ENCODE results near the gene EYS. TPM values are rescaled to one million over a fixed set of nuclear protein-coding genes. Genes with fewer than 3 reads are reported as not detected.

EYS gene
- total RNA-seq, 1 donor from 2014 or later: 0.06 TPM

GRCh38 chr6:65098349-65098748 is 608.7 kb downstream of the EYS start:
- no peak for DNase-seq (ENCODE audit: low read depth)
- no peak for TF ChIP-seq CTCF (conservative IDR thresholded peaks at IDR 0.05; ENCODE audit: low read depth, low read length)
- no peak overlapping the region for H3K4me3 ChIP-seq (ENCODE audit: low read depth, low read length)

GRCh38 chr6:65091561-65091960 is 615.5 kb downstream of the EYS start:
- no peak overlapping the region for H3K4me3 ChIP-seq (ENCODE audit: low read depth, low read length)
- no peak for DNase-seq (ENCODE audit: low read depth)
- TF ChIP-seq CTCF (conservative IDR thresholded peaks at IDR 0.05; ENCODE audit: low read depth, low read length): no peak

GRCh38 chr6:65088575-65088974 is 618.5 kb downstream of the EYS start:
- H3K4me3 ChIP-seq (ENCODE audit: low read depth, low read length): no peak overlapping the region
- no peak for TF ChIP-seq CTCF (conservative IDR thresholded peaks at IDR 0.05; ENCODE audit: low read depth, low read length)
- DNase-seq (ENCODE audit: low read depth): no peak

GRCh38 chr6:65081756-65082155 is 625.3 kb downstream of the EYS start:
- no peak for DNase-seq (ENCODE audit: low read depth)
- no peak overlapping the region for H3K4me3 ChIP-seq (ENCODE audit: low read depth, low read length)
- no peak for TF ChIP-seq CTCF (conservative IDR thresholded peaks at IDR 0.05; ENCODE audit: low read depth, low read length)

GRCh38 chr6:65075705-65076230 is 631.3 kb downstream of the EYS start:
- no peak for TF ChIP-seq CTCF (conservative IDR thresholded peaks at IDR 0.05; ENCODE audit: low read depth, low read length)
- no peak overlapping the region for H3K4me3 ChIP-seq (ENCODE audit: low read depth, low read length)
- no peak for DNase-seq (ENCODE audit: low read depth)

GRCh38 chr6:65072500-65072899 is 634.5 kb downstream of the EYS start:
- no peak for TF ChIP-seq CTCF (conservative IDR thresholded peaks at IDR 0.05; ENCODE audit: low read depth, low read length)

GRCh38 chr6:65071480-65071879 is 635.5 kb downstream of the EYS start:
- no peak for DNase-seq (ENCODE audit: low read depth)
- TF ChIP-seq CTCF (conservative IDR thresholded peaks at IDR 0.05; ENCODE audit: low read depth, low read length): no peak
- no peak overlapping the region for H3K4me3 ChIP-seq (ENCODE audit: low read depth, low read length)

More at GRCh38 chr6:65072500-65072899, 634.5 kb downstream of the EYS start:
- no peak for DNase-seq (ENCODE audit: low read depth)
- no peak overlapping the region for H3K4me3 ChIP-seq (ENCODE audit: low read depth, low read length)

Data from epithelial cell of proximal tubule (primary cell).